Erythroblast (primary cell): ENCODE data around the gene ZNF746.

Experiments used
- DNase-seq, 2 experiments: peaks; one replicate each; lab custom pipeline; 2025; lab: John Stamatoyannopoulos, UW
- GATA1 ChIP-seq: IDR thresholded peaks from 2 replicates; pipeline ENCODE4 v1.6.1; 2011; ENCODE audit warnings: low read depth, mild to moderate bottlenecking, control low read depth, low read length, moderate library complexity
- POLR2A ChIP-seq: IDR thresholded peaks from 2 replicates; pipeline ENCODE4 v1.6.1; 2011; ENCODE audit warnings: mild to moderate bottlenecking, low read length

ZNF746 gene

GRCh38 chr7:149476791-149477190, 20.8 kb downstream of the ZNF746 start:
- no peak for DNase-seq

GRCh38 chr7:149475121-149476045, 22.2 kb downstream of the ZNF746 start:
- DNase-seq, result no peak
- TF ChIP-seq GATA1, result no peak
- no peak for TF ChIP-seq POLR2A

More at GRCh38 chr7:149476791-149477190, 20.8 kb downstream of the ZNF746 start:
- TF ChIP-seq POLR2A (no peak), GATA1 (no peak)

DNA sequence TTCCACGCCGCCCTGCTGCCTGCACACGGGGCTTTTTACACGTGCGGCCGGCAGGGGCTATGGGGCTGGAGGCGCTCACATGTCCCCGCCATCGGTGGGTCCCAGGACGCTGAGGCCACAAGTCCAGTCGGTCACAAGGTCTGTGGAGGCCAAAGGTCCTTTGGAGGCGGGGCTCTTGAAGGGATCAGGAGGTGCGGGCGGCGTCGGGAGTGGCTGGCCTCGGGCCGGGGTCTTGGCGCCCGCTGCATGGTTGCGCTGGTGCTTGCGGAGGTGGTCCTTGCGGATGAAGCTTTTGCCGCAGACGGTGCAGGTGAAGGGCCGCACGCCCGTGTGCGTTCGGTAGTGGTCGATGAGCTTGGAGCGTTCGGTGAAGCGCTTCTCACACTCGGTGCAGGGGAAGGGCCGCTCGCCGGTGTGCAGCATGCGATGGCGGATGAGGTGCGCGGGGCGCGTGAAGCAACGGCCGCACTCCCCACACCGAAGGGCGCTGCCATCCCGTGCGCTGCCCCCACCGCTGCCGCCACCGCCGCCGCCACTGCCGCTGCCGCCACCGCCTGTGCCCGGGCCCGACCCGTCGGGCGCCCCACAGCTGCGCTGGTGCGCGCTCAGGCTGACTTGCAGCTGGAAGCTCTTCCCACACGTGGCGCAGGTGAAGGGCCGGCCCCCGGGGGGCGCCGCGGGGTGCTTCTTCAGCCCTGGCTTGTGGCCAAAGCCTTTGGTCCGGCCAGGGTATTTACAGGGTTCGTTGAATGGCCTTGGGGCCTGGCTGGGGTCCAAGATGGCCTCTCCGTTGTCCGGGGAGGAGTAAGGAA, 23.1 kb downstream of the ZNF746 start:
- TF ChIP-seq POLR2A (no peak), GATA1 (no peak)
- peak in 1 of 2 experiments; percentile 17 for DNase-seq

- DNase-seq, result no peak
These were observed 24.4 kb downstream of the ZNF746 start for GRCh38 chr7:149473251-149473650.

GRCh38 chr7:149471289-149471953, 26.2 kb downstream of the ZNF746 start:
- no peak for TF ChIP-seq GATA1
- no peak for TF ChIP-seq POLR2A
- no peak for DNase-seq

More at GRCh38 chr7:149473251-149473650, 24.4 kb downstream of the ZNF746 start:
- TF ChIP-seq POLR2A (no peak), GATA1 (no peak)

DNA sequence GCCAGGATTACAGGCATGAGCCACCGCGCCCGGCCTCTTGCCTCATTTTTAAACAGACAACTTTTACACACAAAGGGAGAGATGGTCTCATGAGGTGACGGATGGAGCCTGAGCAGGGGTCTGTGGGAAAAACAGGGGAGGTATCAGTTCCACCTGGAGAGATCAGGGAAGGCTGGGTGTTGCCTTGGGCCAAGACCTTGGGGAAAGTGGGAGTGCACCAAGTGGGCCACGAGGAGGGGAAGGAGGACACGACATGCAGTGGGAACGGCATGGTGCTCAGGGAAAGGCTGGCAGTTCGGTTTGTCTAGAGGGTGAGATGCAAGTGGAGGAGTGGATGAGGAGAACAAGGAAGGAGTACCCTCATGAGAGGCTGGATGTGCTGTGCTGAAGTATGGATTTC, 27.8 kb downstream of the ZNF746 start:
- TF ChIP-seq POLR2A (no peak), GATA1 (no peak)
- DNase-seq, result no peak

DNA sequence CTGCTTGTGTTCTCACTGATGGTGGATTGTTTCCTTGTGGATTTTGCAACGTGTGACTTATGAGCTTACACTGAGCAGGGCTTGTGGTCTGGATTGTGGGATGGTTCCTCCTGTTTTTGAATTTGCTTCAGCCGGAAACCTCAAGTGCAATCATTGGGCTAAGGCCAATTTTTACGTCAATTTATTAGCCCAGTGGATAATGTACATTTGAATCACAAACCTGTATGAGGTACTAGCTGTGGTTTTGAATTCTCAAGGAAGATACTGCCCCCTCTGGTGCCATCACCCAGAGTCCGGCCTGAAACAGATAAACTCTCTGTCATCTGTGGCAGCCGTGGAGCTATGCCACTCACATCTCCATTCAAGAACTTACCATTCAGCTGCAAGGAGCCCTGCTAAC, 29.4 kb downstream of the ZNF746 start:
- TF ChIP-seq GATA1 (no peak), POLR2A (no peak)
- no peak for DNase-seq

DNA sequence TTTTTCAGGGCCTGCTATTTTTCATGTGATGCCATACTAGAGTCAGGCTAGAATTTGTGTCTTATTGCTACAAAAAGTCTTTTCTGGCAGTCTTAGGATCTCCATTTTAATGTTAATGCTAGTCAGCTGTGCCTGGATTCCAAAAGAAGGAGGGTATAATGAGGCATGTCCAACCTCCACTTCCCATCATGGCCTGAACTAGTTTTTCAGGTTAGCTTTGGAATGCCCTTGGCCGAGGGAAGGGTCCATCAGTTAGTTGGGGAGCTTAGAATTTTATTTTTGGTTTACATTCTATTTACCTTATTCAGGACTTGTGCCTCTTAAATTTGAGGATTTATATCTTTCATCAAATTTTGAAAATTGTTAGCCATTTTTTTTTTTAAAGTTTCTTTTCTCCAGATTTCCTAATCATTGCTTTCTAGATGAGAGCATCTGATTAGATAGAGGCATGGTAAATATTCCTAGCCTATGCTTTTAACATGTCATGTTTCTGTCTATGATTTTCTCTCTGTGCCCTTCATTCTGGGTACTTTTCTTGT, 30.2 kb downstream of the ZNF746 start:
- no peak for DNase-seq
- TF ChIP-seq POLR2A (no peak), GATA1 (no peak)

DNA sequence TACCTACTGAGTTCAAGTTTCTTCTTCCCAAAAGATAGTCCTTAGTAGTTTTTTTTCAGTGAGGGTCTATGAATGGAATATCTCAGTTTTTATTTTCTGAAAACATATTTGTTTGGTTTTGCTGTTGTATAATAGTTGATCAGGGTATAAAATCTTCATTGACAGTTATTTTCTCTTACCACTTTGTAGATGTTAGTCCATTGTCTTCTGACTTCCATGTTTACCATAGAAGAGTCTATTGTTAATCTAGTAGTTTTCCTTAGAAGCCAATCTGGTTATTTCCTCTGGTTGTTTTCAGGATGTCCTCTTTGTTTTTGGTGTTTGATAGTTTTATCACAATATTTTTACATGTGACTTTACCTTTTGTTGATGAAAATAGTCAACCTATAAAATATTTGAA, 31.2 kb downstream of the ZNF746 start:
- TF ChIP-seq GATA1, result no peak
- no peak for TF ChIP-seq POLR2A
- no peak for DNase-seq

- no peak for TF ChIP-seq POLR2A
- TF ChIP-seq GATA1, result no peak
- no peak for DNase-seq
These were observed 34.0 kb downstream of the ZNF746 start for GRCh38 chr7:149463500-149464161.

GRCh38 chr7:149462101-149462520, 35.5 kb downstream of the ZNF746 start:
- no peak for DNase-seq
- no peak for TF ChIP-seq POLR2A
- no peak for TF ChIP-seq GATA1

- DNase-seq, result peak; percentile 90 to 92
- TF ChIP-seq POLR2A (peak; percentile 66), GATA1 (no peak)
These were observed 36.9 kb downstream of the ZNF746 start, which contains the start of gene ZNF777 for GRCh38 chr7:149460493-149461277. TSS of gene ZNF777 (minus strand) at chr7:149461062. CDS start at chr7:149456022, 5,040 bp downstream.
